Testis (tissue), 3 donors: Measurements from ENCODE around the gene STAMBPL1. TPM values are rescaled to one million over a fixed set of nuclear protein-coding genes. Genes with fewer than 3 reads are reported as not detected.

Experiments
- DNase-seq: peaks from one replicate; pipeline ENCODE4 v3.0.0-alpha.2; 2019
- H3K27ac ChIP-seq, 2 donors: fragments of 200-600 bp; sonication (generic); one replicate each; pipeline ENCODE4 v1.5.1; 2019
- H3K27me3 ChIP-seq: fragments of 200-600 bp; sonication (generic); one replicate; pipeline ENCODE4 v1.5.1; 2019
- H3K36me3 ChIP-seq: fragments of 200-600 bp; sonication (generic); one replicate; pipeline ENCODE4 v1.5.1; 2017; ENCODE audit warnings: low read depth; ENCODE audit errors: missing control alignments
- H3K4me1 ChIP-seq: fragments of 200-600 bp; sonication (generic); one replicate; pipeline ENCODE4 v1.5.1; 2019
- H3K4me3 ChIP-seq, 2 donors: fragments of 200-600 bp; sonication (generic); one replicate each; pipeline ENCODE4 v1.5.1; 2017 to 2019
- H3K9me3 ChIP-seq: fragments of 200-600 bp; sonication (generic); one replicate; pipeline ENCODE4 v1.5.1; 2017
- POLR2A ChIP-seq: fragments of 450-650 bp; IDR thresholded peaks from one replicate; pipeline ENCODE4 v1.6.1; 2017; ENCODE audit warnings: antibody characterized with exemption, mild to moderate bottlenecking, moderate library complexity
- WGBS, 2 donors: methylation state at CpG; one replicate each; pipeline ENCODE4 v1.1.5; 2018; 5-methylcytosine and 5-hydroxymethylcytosine counted together
- intact Hi-C: fragments of 100-400 bp; cut with DNase I; formaldehyde crosslinking; loops from one replicate; pipeline ENCODE4 v1.15.1; 2023; ENCODE audit warnings: low total_unique reads
- polyA plus RNA-seq: library from polyadenylated mRNA; stranded (reverse); fragments of 350-450 nt; fragmentation: Illumina TruSeq; extraction: RNeasy Lipid Tissue Mini Kit (QIAGEN cat#74804); gene quantifications from one replicate; pipeline ENCODE4 v1.2.3, GENCODE V29; 2014; ENCODE audit warnings: low read depth, low replicate concordance; ENCODE audit not compliant: insufficient read depth
- total RNA-seq, 2 donors: library from RNA; depleted of rRNA; stranded (reverse); fragments of >200 nt; gene quantifications; one replicate each; pipeline ENCODE4 v1.2.3, GENCODE V29; 2016
- TF ChIP-seq, protein P1 (sequence below), 3 experiments: fragments of 450-650 bp in 2 of 3; fragments of 200-600 bp in 1 of 3; sonication (generic) in 1 of 3; IDR thresholded peaks; one replicate each; pipeline ENCODE4 v1.5.1; 2016 to 2019; ENCODE audit warnings: antibody characterized with exemption in 3 of 3, mild to moderate bottlenecking in 2 of 3, moderate library complexity in 1 of 3

Gene STAMBPL1
- total and polyA plus RNA-seq, 3 donors from 2014 or later, result 20.0 to 37.5 (median 32.3) TPM

DNA sequence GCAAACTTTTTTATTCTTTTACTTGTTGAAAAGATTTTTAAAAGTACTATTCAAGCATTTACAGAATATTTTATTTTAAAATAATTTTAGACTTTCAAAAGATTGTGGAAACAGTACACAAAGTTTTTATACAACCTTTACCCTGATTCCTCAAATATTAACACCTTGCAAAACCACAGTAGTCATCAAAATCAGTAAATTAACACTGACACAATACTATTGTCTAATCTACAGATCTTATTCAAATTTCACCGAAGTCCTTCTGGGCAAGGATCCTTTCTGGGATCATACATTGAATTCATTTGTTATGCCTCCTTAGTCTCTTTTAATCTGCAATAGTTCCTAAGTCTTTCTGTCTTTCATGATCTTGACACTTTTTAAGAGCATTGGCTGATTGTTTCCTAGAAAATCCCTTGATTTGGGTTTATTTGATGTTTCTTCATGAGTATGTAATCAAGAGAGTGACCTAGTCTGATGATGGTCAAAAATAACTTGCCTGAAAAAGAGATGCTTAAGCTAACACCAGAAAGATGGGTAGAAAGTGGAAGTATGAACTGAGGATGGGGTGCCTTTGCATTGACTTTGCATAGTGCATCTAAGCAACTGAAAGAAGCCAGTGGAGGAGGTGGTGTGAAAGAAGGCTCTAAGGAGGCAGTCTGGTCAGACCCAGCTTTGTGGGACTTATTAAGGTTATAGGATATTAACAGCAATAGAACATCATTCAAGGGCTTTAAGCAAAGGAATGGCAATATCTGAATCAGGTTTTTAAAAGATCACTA is 9.7 kb downstream of the STAMBPL1 start:
- TF ChIP-seq, protein P1, sequence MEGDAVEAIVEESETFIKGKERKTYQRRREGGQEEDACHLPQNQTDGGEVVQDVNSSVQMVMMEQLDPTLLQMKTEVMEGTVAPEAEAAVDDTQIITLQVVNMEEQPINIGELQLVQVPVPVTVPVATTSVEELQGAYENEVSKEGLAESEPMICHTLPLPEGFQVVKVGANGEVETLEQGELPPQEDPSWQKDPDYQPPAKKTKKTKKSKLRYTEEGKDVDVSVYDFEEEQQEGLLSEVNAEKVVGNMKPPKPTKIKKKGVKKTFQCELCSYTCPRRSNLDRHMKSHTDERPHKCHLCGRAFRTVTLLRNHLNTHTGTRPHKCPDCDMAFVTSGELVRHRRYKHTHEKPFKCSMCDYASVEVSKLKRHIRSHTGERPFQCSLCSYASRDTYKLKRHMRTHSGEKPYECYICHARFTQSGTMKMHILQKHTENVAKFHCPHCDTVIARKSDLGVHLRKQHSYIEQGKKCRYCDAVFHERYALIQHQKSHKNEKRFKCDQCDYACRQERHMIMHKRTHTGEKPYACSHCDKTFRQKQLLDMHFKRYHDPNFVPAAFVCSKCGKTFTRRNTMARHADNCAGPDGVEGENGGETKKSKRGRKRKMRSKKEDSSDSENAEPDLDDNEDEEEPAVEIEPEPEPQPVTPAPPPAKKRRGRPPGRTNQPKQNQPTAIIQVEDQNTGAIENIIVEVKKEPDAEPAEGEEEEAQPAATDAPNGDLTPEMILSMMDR (IDR thresholded peaks at IDR 0.05), result no peak
- TF ChIP-seq POLR2A, result no peak
- H3K27me3 ChIP-seq, result no peaks in the 10 kb centered on the region
- H3K27ac ChIP-seq, result no peak overlapping the region
- H3K4me3 ChIP-seq, result no peak overlapping the region
- 93 to 95% methylated on average over 1 of the region's 1 CpG for WGBS, 2 donors
- H3K9me3 ChIP-seq, result no peaks in the 10 kb centered on the region
- intact Hi-C loops, result no loop called here
- H3K4me1 ChIP-seq, result no peaks in the 10 kb centered on the region
- DNase-seq, result no peak
- H3K36me3 ChIP-seq, result no peaks in the 10 kb centered on the region

DNA sequence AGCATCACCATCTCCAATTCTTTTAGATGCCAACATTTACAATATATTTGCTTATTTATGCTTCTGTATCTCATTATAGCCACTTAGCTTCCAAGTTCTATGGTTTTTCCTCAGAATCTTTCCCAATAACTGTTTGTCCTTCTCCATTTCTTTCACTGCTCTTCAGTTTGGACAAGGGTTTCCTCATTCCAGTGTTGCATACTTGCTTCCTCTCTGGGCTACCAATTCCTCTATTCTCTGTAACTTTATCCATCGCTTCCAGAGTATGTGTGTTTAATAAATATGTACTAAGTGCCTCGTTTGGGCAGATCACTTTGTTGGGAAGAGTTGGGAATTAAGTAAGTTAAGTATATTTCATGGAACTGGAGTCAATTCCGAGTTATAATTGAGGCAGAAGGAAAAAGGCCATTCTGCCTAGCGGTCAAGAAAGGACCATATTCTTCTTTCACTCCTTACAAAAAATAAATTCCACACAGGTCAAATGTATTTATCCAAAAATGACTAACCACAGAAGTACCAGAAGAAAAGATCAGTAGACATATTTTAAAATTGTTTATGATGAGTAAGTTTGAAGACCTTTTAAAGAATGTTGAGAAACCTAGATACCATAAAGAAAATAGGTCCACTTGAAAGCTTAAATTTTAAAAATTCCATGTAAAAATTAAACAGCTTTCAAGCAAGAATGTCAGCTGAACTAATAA is 10.8 kb downstream of the STAMBPL1 start:
- no peaks in the 10 kb centered on the region for H3K9me3 ChIP-seq
- WGBS, 2 donors, result 94 to 96% methylated on average over 4 of the region's 4 CpGs
- intact Hi-C loops, result no loop called here
- TF ChIP-seq POLR2A, result no peak
- TF ChIP-seq, protein P1 (IDR thresholded peaks at IDR 0.05), result no peak
- no peak overlapping the region for H3K4me3 ChIP-seq
- DNase-seq, result no peak
- H3K4me1 ChIP-seq, result no peaks in the 10 kb centered on the region
- no peaks in the 10 kb centered on the region for H3K27me3 ChIP-seq
- H3K27ac ChIP-seq, result no peak overlapping the region
- H3K36me3 ChIP-seq, result no peaks in the 10 kb centered on the region

DNA sequence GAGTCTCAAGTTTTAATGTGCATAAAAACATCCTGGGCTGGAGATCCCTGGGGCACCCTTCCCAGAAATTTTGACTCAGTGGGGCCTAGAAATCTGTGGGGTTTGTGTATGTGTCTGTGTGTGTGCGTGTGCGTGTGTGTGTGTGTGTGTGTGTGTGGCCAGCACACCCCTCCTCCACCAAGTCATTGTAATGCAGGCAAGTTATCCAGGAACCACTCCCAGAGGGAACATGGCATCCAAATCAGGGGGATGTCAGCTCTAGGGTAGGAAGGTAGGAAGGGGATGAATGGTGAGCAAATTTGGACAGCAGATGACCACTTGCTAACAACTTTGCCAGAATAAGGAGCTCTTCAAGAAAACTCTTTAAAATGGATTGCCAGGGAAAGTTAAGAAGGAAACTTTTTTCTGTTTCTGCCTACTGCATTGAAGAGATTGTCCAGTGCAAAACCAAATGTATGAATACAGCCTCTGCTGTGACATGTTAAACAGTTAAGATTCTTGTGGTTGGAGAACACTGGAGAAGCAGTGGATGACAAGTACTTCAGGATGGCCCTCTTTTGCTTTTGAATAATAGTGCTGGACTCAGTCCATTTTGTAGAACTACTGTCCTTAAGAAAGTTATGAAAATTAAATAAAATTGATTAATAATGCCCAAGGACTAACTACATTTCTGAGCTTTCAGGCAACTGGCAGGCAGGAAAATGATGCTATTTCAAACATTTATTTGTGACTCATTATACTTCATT is 12.3 kb downstream of the STAMBPL1 start:
- TF ChIP-seq POLR2A, result no peak
- TF ChIP-seq, protein P1 (IDR thresholded peaks at IDR 0.05), result no peak
- 25 to 100% methylated on average over 2 of the region's 2 CpGs for WGBS, 2 donors
- Histone ChIP-seq H3K27ac (no peak overlapping the region), H3K4me3 (no peak overlapping the region), H3K9me3 (no peaks in the 10 kb centered on the region), H3K36me3 (no peaks in the 10 kb centered on the region), H3K4me1 (peaks cover 4% of the 10 kb centered on the region), H3K27me3 (no peaks in the 10 kb centered on the region)
- intact Hi-C loops, result no loop called here
- no peak for DNase-seq

DNA sequence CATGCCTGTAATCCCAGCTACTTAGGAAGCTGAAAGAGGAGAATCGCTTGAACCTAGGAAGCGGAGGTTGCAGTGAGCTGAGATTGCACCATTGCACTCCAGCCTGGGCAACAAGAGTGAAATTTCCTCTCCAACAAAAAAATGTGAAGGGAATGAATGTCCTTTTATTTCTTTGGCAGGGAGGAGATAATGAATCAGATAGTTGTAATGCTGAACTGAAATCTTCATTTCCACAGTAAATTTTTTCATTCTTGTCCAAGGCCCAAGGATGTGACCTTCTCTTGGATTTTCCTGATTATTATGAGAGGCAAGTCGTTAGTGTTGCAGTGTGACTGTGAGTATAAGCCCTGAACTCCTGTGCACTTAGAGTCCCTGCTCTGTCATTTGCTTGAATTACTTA is 13.6 kb downstream of the STAMBPL1 start:
- no peaks in the 10 kb centered on the region for H3K9me3 ChIP-seq
- H3K4me3 ChIP-seq, result no peak overlapping the region
- no peak overlapping the region for H3K27ac ChIP-seq
- intact Hi-C loops, result no loop called here
- DNase-seq, result no peak
- WGBS, 2 donors, result 71 to 74% methylated on average over 3 of the region's 3 CpGs
- H3K27me3 ChIP-seq, result no peaks in the 10 kb centered on the region
- peaks cover 4% of the 10 kb centered on the region for H3K4me1 ChIP-seq
- TF ChIP-seq POLR2A, result no peak
- TF ChIP-seq, protein P1 (IDR thresholded peaks at IDR 0.05), result no peak
- no peaks in the 10 kb centered on the region for H3K36me3 ChIP-seq
